NK-92 (cell line): ENCODE results near the gene MPEG1.

Experiments used
- DNase-seq: peaks from one replicate; lab custom pipeline; 2025; ENCODE audit not compliant: unreplicated experiment; lab: John Stamatoyannopoulos, UW

Gene MPEG1

GRCh38 chr11:59218319-59218718, 5.6 kb upstream of the MPEG1 start:
- no peak for DNase-seq

DNA sequence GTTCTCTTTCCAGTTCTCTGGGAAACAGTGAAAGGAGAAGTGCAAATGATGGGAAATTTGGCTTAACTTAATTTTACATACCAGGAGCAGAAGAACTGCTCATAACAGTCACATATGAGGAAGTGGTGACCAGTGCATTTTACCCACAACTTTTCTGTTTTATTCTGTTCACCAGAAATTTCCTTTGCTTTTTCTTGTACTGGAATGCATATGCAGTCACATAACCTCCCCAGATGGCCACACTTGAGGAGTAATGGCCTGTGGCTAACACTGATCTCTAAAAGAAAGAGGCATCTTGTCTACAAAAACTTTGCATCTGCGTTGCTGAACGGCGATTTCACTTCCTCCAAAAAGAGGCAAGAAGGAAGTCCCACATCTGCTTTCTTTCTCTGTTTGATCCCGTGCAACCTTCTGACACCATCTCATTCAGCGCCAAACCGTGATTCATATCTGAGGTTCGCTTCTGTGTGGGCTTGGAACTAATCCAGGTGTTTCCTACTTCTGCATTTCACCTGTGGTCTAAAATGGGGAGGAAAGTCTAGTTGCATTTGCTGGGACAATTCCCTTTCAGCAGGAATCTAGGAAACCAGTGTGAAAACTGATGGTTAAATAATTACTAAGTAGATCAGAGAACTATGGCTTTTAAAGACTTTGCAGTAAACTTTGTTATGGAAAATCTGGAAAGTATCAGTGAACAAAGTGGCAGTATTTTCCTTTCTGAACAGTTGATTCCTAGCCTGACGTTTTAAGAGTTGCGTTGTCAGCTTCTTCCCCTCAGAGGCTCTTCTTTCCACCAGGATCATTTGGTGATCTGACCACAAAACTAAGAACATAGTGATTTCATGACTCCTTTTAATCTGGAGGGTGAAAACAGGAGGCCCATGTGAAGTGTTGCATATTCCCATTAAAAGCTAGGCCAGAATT, 4.2 kb upstream of the MPEG1 start:
- DNase-seq = no peak

- no peak for DNase-seq
Observed at GRCh38 chr11:59214141-59214893, 1.6 kb upstream of the MPEG1 start.

GRCh38 chr11:59212222-59212621, 505 bp downstream of the MPEG1 start:
- DNase-seq = no peak

- DNase-seq = no peak
Observed at GRCh38 chr11:59208956-59209355, 3.8 kb downstream of the MPEG1 start.

DNA sequence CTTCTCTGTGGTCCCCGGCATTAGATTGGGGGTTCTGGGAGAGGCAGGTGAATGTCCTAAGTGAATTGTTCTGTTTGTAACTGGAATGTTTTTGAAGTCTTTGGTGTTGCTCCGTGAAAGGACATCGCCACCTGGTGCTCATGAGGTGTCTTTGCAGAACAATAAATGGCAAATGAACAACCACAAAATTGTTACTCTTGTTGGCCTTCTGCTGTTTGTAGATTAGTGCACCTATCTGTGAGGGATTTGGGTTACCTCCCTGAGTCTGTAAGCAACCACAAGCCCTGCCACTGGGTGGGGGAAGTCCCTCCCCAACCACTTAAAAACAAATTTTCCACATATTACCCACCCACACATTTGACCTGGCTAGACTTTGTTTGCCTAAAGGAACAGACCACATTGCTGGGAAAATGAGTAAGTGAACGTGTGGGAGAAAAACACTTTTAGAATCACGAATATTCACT, 4.7 kb downstream of the MPEG1 start:
- no peak for DNase-seq

- no peak for DNase-seq
Observed at GRCh38 chr11:59206635-59207034, 6.1 kb downstream of the MPEG1 start.

DNA sequence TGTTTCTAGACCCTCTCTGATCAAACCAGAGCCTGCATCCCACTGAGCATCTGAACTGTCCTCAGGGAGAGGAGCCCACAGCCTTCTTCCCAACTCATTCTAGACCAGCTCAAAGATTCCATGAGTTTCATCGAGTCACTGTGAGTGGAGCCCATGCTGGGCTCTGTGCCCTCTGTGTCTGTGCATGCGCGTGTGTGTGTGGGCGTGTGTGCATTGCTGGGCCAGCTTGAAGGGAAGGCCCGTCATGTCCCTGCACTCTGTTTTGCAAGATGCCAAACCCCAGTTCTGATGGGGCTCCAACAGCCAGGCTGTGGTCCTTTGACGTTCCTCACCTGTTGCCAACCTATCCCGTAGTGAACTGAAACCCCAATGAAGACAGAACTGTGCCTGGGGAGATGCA, 7.1 kb downstream of the MPEG1 start:
- DNase-seq = no peak

DNA sequence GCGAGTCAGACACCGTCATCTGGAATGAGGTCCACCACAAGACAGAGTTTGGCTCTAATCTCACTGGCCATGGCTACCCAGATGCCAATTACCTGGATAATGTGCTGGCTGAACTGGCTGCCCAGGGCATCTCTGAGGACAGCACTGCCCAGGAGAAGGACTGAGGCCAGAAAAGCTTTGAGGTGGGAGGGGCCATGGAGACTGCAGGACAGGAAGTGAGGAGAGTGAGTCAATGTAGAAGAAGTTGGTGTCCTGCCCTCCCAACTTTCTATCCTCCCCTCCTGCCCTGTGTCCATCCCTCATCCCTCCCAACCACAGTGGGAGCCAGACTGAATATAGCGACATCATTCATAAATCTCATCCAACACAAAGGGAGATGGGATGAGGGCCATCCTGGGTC, 8.0 kb downstream of the MPEG1 start:
- DNase-seq = no peak

DNA sequence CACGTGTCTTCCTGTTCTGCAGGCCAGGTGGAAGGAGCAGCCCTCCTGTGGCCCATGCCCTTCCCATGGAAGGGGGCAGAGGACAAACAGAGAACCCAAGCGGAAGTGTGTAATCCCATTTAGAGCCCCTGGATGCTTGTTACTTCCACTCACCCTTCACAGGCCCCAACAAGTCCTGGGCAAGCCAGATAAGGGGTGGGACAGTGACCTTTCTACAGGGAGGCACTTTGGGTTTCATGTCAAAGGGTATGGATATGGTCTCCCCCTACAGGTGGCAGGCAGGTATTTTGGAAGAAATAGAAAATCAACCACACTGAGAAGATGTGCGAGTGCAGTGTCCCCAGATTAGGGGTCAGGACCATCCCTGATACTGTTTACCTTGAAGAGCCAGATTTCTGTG, 11.4 kb downstream of the MPEG1 start:
- no peak for DNase-seq

- no peak for DNase-seq
Observed at GRCh38 chr11:59200423-59200746, 12.3 kb downstream of the MPEG1 start.

- DNase-seq = no peak
Observed at GRCh38 chr11:59199546-59200422, 12.9 kb downstream of the MPEG1 start.

DNA sequence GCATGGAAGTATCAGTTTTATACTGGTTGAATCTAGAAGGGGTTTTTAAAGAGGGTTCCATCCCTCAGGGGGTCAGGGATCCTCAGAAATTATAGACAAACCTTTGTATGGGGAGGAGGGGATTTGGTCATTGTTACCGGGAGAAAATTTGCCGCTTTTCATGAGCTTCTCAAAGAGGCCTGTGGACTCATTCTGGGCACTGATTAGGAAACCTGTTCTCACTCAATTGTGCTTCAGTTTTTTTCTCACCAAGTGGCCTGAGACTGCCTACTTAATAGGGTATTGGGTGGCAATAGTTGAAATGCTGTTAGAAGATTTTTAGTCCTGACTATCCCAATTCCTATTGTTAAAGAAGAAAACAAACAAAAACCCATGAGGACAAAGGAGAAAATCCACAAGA, 14.0 kb downstream of the MPEG1 start:
- no peak for DNase-seq

DNA sequence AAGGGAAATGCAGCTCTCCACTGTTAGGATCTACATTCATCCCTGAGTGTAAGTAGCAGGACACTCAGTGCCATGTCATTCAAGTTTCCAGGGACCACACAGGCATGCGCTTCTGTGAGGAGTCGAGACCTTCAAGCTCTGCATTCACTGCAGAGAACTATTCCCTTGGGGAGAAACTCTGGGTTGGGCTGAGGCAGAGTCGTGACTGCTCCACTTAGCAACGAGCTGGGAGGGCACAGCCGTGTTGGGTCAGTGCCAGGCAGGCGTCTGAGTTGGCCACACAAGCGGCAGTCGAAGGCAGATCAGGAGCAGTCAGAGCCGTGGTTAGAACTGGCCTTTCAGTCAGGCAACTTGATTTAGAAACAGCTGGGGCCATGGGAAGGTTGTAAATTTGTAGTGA, 14.7 kb downstream of the MPEG1 start:
- no peak for DNase-seq

DNA sequence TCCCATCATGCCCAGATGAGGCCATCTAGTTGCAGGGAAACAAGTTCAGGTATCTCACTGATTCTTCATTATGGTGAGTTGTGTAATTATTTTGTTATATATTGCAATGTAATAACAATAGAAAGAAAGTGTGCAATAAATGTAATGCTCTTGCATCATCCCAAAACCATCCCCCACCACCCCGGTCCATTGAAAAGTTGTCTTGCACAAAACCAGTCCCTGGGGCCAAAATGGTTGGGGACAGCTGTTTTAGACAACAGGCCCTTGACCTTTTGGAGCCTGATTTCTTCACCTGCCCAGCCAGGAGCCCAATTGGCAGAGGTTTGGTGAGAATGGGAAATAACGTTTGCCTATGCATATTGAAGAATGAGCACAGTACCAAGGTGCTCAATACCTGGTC, 15.9 kb downstream of the MPEG1 start:
- DNase-seq = no peak

- DNase-seq = no peak
Observed at GRCh38 chr11:59195586-59195985, 17.1 kb downstream of the MPEG1 start.

DNA sequence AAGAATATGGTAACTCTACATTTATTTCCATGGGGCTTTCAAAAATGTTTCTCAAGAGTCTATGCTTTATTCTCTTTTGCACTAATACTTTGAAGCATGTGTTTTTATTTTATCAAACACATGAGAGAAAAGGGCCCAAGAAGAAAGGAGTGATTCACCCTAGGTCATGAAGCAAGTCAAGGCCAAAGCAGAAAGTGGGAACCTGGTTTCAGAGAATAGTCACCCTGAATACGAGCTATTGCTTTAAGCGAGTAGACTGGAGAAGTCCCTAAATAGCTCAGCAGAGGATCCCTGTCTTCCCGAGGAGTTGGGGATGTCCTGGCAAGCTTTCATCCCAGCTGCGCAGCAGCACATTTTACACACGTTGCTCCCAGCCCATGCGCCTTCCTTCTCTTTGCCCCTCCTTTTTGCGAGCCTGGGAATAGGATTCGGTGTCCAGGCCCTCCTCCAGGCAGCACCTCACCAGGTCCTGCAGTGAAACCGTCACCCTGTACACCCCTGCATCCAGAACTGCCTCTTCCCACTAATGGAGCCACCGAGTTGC, 19.1 kb downstream of the MPEG1 start:
- no peak for DNase-seq

DNA sequence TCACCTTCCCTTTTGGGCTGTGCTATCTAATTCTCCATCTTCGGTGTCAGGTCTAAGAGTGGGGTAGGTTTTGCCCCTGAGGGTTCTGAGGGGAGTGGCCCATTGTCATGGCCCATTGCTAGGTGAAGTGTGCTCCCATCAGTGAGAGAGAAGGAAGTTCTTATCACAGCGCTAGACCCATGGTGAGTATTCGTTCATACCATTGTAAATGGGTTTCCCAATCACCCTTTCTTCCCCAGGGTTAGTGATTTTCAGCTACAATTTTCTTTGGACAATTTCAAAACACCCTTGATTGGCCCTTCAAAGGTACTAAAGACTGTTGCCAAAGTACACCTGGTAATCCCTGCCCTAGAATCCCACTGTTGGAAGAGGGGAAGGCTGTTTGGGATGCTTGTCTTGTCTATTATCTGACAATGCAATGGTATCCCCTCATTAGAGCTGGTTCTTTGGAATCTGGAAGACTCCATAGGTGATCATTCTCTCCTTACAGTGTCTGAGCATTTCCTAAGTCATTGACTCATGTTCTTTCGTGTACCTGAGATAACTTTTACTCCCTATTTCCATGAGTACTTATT, 20.2 kb downstream of the MPEG1 start:
- DNase-seq = no peak

DNA sequence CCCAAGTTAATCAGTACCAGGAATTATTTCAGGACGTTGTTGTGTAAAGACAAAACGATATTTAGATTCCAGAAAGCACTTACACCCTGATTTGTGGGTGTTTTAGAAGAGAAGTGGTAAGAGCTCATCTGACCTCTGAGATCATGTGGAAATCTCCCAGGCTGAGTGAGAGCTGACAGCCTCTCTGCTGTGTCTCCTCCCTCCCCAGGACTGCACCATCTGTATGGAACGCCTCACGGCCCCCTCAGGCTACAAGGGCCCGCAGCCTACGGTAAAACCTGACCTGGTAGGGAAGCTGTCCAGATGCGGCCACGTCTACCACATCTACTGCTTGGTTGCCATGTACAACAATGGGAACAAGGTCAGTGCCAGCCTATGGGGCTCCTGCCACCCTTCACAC, 20.8 kb downstream of the MPEG1 start:
- no peak for DNase-seq

- DNase-seq = no peak
Observed at GRCh38 chr11:59191095-59191494, 21.6 kb downstream of the MPEG1 start.

GRCh38 chr11:59189986-59190385, 22.7 kb downstream of the MPEG1 start:
- DNase-seq = no peak
